Stimulated activated CD4-positive, alpha-beta T cell treated with anti-CD3 and anti-CD28 coated beads, Interleukin-15, amount 100 ng/mL, for 48 hours (primary cell): ENCODE measurements around the gene CORO2B.
"Not testable (repeated sequence)": the region's sequence is repeated elsewhere in the genome, so short reads cannot be mapped to it uniquely, and the experiment has no call there.

Source experiments
- DNase-seq, 2 donors: peaks; one replicate each; pipeline ENCODE4 v3.0.0-alpha.2; 2020; ENCODE audit warnings: low read depth in 2 of 2

The CORO2B gene

GRCh38 chr15:68668926-68669600, 90.3 kb downstream of the CORO2B start:
- no peak for DNase-seq

GRCh38 chr15:68672251-68672650, 93.5 kb downstream of the CORO2B start:
- no peak for DNase-seq

GRCh38 chr15:68672781-68673205, 94.0 kb downstream of the CORO2B start:
- DNase-seq: no peak

- no peak for DNase-seq
These were observed 96.2 kb downstream of the CORO2B start for GRCh38 chr15:68674975-68675374.

GRCh38 chr15:68676011-68676605, 97.3 kb downstream of the CORO2B start:
- DNase-seq: no peak

- DNase-seq: no peak
These were observed 98.1 kb downstream of the CORO2B start for GRCh38 chr15:68676926-68677325.

GRCh38 chr15:68677996-68678395, 99.2 kb downstream of the CORO2B start:
- DNase-seq: no peak

GRCh38 chr15:68678746-68679145, 100.0 kb downstream of the CORO2B start:
- no peak for DNase-seq

GRCh38 chr15:68679161-68679560, 100.4 kb downstream of the CORO2B start:
- DNase-seq: no peak

GRCh38 chr15:68679961-68680371, 101.2 kb downstream of the CORO2B start:
- DNase-seq: no peak

- DNase-seq: not testable (repeated sequence)
These were observed 102.0 kb downstream of the CORO2B start for GRCh38 chr15:68680756-68681155.

GRCh38 chr15:68681836-68682235, 103.0 kb downstream of the CORO2B start:
- no peak for DNase-seq

- no peak for DNase-seq
These were observed 103.5 kb downstream of the CORO2B start for GRCh38 chr15:68682330-68682729.

GRCh38 chr15:68683026-68683425, 104.2 kb downstream of the CORO2B start:
- DNase-seq: no peak

- no peak for DNase-seq
These were observed 104.8 kb downstream of the CORO2B start for GRCh38 chr15:68683551-68683950.

- DNase-seq: no peak
These were observed 105.7 kb downstream of the CORO2B start for GRCh38 chr15:68684476-68684875.

GRCh38 chr15:68687136-68687735, 108.4 kb downstream of the CORO2B start:
- no peak for DNase-seq

- DNase-seq: no peak
These were observed 112.9 kb downstream of the CORO2B start for GRCh38 chr15:68691705-68692104.

GRCh38 chr15:68693071-68693470, 114.3 kb downstream of the CORO2B start:
- DNase-seq: no peak

GRCh38 chr15:68694111-68694510, 115.3 kb downstream of the CORO2B start:
- DNase-seq: no peak

GRCh38 chr15:68695061-68695595, 116.3 kb downstream of the CORO2B start:
- no peak for DNase-seq

GRCh38 chr15:68696414-68697363, 117.9 kb downstream of the CORO2B start:
- DNase-seq: no peak
